Measurements from ENCODE around the gene WNT5A. TPM values are rescaled to one million over a fixed set of nuclear protein-coding genes. Genes with fewer than 3 reads are reported as not detected.

WNT5A gene
- total and polyA plus RNA-seq, 2 donors (not counting 3 experiments of a cell fraction or from before 2014, with no cell fraction given): 0.08 to 0.33 TPM

GRCh38 chr3:55532806-55533205, 45.7 kb upstream of the WNT5A start:
- no peaks in the 10 kb centered on the region for H3K9me3 ChIP-seq (replicated peaks; ENCODE audit: control insufficient read depth, insufficient read depth, low read length)
- DNase-seq (ENCODE audit: low read depth, low spot score) (no peak), FAIRE-seq (no peak)
- no peaks in the 10 kb centered on the region for H3K27me3 ChIP-seq (ENCODE audit: control insufficient read depth in 2 of 2, insufficient read depth in 2 of 2, low read length in 2 of 2)
- no TSS peak for BruUV-seq (replicated peaks)
- H4K20me1 ChIP-seq (replicated peaks; ENCODE audit: control insufficient read depth, extremely low read depth, insufficient read depth, low read length): no peaks in the 10 kb centered on the region
- no peaks in the 10 kb centered on the region for H3K4me1 ChIP-seq (ENCODE audit: control insufficient read depth, extremely low read depth, insufficient read depth, low read length)
- H3K4me2 ChIP-seq (ENCODE audit: insufficient read depth, low read length): no peak overlapping the region
- H3K9me1 ChIP-seq (replicated peaks; ENCODE audit: control insufficient read depth, extremely low read depth, insufficient read depth, low read length): no peaks in the 10 kb centered on the region
- H3K4me3 ChIP-seq (replicated peaks in 1 of 3; ENCODE audit: insufficient read depth in 1 of 3, low read depth in 1 of 3, low read length in 3 of 3): no peak overlapping the region
- H3K27ac ChIP-seq (ENCODE audit: insufficient read depth, low read depth, low read length): no peak overlapping the region
- H3K9ac ChIP-seq (replicated peaks; ENCODE audit: extremely low read depth, insufficient read depth, low read length): no peak overlapping the region
- TF ChIP-seq, protein P1, sequence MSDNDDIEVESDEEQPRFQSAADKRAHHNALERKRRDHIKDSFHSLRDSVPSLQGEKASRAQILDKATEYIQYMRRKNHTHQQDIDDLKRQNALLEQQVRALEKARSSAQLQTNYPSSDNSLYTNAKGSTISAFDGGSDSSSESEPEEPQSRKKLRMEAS (IDR thresholded peaks at IDR 0.05; ENCODE audit: insufficient read depth, insufficient read length): no peak
- no peak for TF ChIP-seq POLR2AphosphoS5 (IDR thresholded peaks at IDR 0.05; ENCODE audit: insufficient read depth, low read depth, low read length)
- no peak for TF ChIP-seq CTCF (IDR thresholded peaks at IDR 0.05; ENCODE audit: extremely low read depth in 1 of 2, insufficient read depth in 1 of 2, low read depth in 1 of 2, low read length in 2 of 2)
- TF ChIP-seq FOS (IDR thresholded peaks at IDR 0.05; ENCODE audit: borderline replicate concordance, insufficient read depth, low read length): no peak
- no peak for TF ChIP-seq MYC (IDR thresholded peaks at IDR 0.05; ENCODE audit: low read depth, low read length)
- no peak for TF ChIP-seq GATA2 (IDR thresholded peaks at IDR 0.05; ENCODE audit: insufficient read depth, insufficient read length, low read depth, low read length)
- no peak for TF ChIP-seq EZH2 (IDR thresholded peaks at IDR 0.05; ENCODE audit: borderline replicate concordance, low read depth, low read length, severe bottlenecking)
- TF ChIP-seq POLR2A (IDR thresholded peaks at IDR 0.05; ENCODE audit: low read depth, low read length): no peak
- no peak for TF ChIP-seq JUN (IDR thresholded peaks at IDR 0.05; ENCODE audit: borderline replicate concordance, insufficient read depth, insufficient read length, low read depth)
- H2AFZ ChIP-seq (ENCODE audit: low read depth, low read length): no peak overlapping the region
- dilution Hi-C loops (cut with MboI; ENCODE audit: extremely low pct_ligation_motif_present, low sequenced_read_pairs) (no loop called here), intact Hi-C loops (cut with micrococcal nuclease) (no loop called here)
- ChIA-PET POLR2A (no interaction called here), CTCF (no interaction called here)
- H3K79me2 ChIP-seq (ENCODE audit: control insufficient read depth, insufficient read depth, low read length): no peaks in the 10 kb centered on the region
- H3K36me3 ChIP-seq (ENCODE audit: control insufficient read depth in 2 of 2, extremely low read depth in 1 of 2, insufficient read depth in 2 of 2, low read length in 2 of 2): no peaks in the 10 kb centered on the region

Measured in endothelial cell of umbilical vein (primary cell).